ENCODE data around the gene SNX27.

GRCh38 chr1:151739590-151740355 lies 127.9 kb downstream of the SNX27 start:
- TF ChIP-seq, protein P1, sequence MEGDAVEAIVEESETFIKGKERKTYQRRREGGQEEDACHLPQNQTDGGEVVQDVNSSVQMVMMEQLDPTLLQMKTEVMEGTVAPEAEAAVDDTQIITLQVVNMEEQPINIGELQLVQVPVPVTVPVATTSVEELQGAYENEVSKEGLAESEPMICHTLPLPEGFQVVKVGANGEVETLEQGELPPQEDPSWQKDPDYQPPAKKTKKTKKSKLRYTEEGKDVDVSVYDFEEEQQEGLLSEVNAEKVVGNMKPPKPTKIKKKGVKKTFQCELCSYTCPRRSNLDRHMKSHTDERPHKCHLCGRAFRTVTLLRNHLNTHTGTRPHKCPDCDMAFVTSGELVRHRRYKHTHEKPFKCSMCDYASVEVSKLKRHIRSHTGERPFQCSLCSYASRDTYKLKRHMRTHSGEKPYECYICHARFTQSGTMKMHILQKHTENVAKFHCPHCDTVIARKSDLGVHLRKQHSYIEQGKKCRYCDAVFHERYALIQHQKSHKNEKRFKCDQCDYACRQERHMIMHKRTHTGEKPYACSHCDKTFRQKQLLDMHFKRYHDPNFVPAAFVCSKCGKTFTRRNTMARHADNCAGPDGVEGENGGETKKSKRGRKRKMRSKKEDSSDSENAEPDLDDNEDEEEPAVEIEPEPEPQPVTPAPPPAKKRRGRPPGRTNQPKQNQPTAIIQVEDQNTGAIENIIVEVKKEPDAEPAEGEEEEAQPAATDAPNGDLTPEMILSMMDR (IDR thresholded peaks at IDR 0.05), result no peak
- TF ChIP-seq EZH2 (IDR thresholded peaks at IDR 0.05; ENCODE audit: borderline replicate concordance, insufficient read depth, low read depth, low read length, poor library complexity, severe bottlenecking), result no peak

All from B cell (primary cell).